Measurements from ENCODE around the gene EIF1.

- TF ChIP-seq POLR2A (IDR thresholded peaks at IDR 0.05; ENCODE audit: low read length), result no peak
- no peak for TF ChIP-seq GATA1 (IDR thresholded peaks at IDR 0.05; ENCODE audit: low read depth, low read length)
Measured at GRCh38 chr17:41734139-41734948, 45.7 kb downstream of the EIF1 start, which contains the start of gene HAP1.

Measured in erythroblast (primary cell).